HG03108 (cell line): ENCODE measurements around the gene ZRANB2.

Source experiments
- ATAC-seq: cut with Tn5 transposase; IDR thresholded peaks from one replicate; pipeline ENCODE4 v1.9.1; 2021; ENCODE audit warnings: moderate library complexity; ENCODE audit not compliant: unreplicated experiment

Gene ZRANB2

DNA sequence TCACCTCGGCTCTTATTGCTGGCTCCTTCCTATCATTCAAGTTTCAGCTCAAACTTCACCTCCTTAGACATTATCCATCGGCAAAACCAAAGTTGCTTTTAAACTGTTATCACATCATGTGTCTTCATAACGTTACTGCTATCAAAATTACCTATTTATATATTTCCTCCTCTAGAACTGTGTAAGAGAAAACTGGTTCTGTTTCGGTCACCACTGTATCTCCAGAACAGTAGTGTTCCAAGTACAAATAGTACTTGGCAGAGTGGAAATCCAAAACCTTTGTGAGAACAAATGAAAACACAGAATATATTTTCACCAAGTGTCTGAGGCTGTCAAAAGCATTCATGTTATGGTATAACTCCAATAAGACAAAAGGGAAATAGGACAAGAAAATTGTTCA, 9.1 kb downstream of the ZRANB2 start:
- ATAC-seq = no peak

DNA sequence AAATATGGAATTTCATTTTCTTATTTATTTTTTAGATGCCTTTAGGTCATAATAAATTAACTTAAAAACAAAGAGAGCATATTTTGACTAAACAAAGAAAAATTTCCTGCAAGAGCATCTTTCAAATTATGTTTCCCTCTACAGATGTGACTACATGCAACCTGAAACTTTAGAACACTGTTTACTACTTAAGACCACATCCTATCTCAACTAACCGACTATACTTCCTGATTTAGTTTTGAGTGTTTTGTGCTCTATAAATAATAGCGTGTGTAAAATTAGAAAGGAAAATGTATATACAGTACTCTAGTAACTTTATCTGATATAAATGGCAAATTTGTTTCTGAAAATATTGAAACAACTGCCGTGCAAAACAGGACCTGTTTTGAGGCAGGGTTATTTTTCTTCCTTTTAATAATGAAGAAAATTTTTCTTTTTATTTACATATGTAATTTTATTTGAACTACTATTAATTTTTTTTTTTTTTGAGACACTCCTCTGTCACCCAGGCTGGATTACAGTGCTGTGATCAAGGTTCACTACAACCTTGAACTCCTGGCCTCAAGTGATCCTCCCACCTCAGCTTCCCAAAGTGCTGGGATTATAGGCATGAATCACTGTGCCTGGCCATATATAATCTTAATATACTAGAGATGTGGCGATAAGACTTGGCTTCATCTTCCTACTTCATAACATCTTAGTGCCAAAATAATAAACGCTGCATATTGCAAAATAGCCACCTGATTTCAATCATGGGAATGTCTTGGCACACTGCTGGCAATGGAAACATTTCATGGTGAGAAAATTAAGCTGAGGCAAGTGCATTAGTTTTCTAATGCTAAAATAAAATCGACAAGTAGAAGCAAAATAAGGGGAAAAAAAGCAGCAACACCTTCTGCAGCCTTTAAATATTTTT, 12.3 kb downstream of the ZRANB2 start:
- peak; percentile 93 for ATAC-seq

GRCh38 chr1:71054791-71055190, 26.0 kb downstream of the ZRANB2 start:
- no peak for ATAC-seq

DNA sequence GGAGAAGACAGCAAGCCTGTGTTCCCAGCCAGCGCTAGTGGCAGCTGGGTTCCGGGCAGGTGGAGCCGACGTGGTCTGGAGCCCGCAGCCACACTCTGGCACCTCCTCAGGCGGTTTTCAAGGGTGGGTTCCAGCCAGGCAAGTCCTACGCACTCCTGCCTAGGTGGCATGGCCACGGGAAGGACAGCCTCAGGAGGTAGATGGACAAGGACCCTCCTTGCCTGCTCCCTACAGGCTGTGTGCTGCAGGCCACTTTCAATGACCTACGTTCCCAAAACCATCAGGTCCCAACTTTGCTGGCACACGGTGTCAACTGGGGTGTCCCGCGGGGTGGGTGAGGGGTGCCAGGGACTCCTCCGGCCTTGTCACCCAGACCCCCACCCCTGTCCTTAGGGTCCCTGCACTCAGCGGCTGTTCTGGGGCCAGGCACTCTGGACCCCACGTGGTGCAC, 26.5 kb downstream of the ZRANB2 start:
- ATAC-seq = no peak

DNA sequence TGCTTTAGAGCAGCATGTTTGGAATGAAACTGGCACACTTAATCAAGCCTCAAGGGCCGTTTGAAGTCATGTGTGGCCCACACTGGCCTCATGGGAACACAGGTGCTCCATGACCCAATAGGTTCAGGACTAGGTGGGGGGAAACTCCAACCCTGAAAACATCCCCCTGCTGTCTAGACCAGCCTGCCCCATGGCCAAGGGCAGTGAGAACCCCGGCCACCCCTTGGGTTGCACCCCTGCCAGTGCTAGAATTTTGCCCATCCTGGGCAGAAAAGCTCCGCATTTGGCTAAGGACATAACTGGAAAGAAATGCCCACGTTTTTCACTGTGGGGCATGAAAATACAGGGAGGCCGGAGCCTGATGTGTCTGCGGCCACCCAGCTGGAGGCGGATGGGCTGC, 27.1 kb downstream of the ZRANB2 start:
- ATAC-seq = no peak

GRCh38 chr1:71053146-71053545, 27.7 kb downstream of the ZRANB2 start:
- no peak for ATAC-seq

DNA sequence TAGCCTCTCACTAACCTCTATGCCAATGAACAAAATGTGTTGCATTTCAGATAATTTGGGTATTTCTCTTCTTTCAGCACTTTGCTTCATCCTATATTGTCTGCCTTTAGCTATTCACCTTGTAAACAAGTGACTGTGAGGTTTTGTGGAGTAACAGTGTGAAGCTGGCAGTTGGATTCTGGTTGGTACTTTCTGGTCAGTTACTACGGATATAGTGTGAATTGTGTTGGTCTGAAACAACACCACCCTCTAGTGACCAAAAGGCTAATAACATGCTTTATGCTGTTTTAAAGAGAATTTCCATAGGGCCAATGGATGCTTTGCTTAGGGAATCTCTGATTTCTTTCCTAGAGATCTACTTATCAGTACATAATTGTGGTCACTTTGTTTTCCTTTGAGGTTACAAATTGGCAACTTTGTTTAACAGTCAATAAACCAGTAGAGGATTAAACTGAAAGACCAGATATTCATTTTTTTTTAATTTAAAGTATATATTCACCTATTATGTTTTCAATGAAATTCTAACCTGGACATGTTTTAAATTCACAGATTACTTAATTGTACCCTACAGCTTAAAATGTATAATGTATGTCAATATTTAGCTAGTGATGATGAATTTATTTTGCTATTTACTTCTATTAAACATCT, 30.8 kb downstream of the ZRANB2 start:
- peak; percentile 45 for ATAC-seq

DNA sequence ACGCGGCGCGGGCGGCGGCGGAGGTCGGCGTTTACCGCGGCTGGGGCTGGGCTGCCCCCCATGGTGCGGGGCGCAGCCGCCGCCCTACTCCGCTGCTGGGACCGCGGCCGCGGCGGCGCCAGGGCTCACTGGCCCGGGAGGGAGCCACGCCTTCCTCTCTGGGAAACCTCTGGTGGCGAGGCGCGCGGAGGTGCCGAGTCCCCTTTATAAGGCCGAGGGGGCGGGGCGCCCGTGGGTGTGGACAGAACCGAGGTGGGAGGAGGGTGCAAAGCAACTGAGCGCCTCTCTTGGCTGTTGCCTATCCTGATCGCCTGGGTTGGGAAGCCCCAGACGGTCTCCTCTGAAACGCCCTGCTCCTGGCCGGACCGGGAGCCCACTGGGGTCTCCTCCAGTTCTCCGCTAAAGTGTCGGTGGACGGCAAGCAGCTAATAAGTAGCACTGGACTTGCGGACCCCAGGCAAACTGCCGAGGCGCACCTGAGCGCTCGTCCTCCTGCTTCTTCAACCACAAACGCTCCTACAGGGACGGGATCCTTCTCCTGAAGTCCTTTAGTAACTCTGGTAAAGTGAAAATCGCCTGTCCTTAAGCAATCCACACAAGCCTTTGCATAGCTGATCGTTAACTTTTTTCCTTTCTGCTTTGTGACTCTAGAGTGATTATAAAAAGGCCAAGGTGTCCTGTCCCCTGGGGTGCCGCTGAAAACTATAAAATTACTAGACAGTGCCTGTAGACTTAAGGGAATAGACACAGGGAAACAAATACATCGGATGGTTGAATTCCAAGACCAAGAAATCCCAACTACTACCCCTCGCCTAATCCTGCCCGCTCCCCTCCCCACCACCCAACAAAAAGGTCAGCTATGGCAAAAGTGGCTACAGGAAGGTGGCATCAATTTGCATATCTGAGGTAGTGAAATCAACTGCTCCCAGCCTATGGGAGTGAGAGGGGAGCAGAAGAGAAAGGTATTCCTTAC, 32.9 kb downstream of the ZRANB2 start, which contains the start of gene PTGER3:
PTGER3 (minus strand) TSS at position 182 of the 973 bp plus-strand sequence. CDS start 239 bp downstream, outside the sequence.
- ATAC-seq = no peak

- ATAC-seq = no peak
Observed at GRCh38 chr1:71046891-71047634, 33.8 kb downstream of the ZRANB2 start.

GRCh38 chr1:71045463-71046028, 35.3 kb downstream of the ZRANB2 start:
- no peak for ATAC-seq

GRCh38 chr1:71044833-71045232, 36.0 kb downstream of the ZRANB2 start:
- ATAC-seq = no peak

DNA sequence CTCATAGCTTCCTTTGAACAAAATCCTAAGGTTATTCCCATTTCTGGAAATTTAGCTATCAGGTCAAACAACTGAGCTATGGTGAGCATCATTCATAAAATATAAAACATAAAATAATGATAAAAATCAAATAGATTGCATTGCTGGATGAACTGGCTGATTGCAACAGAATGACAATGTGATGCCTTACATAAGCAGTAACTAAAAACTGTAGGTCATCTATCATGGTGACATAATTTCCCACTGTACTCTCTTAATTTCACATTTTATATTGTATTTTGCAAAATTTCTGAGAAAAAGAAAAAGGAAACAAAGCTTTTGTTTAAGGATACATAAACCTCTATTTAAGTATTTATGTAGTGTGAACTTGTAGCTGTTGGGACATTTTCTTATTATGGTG, 37.8 kb downstream of the ZRANB2 start:
- ATAC-seq = no peak

GRCh38 chr1:71041806-71042205, 39.0 kb downstream of the ZRANB2 start:
- no peak for ATAC-seq

GRCh38 chr1:71039661-71040262, 41.1 kb downstream of the ZRANB2 start:
- ATAC-seq = no peak

- ATAC-seq = no peak
Observed at GRCh38 chr1:71038942-71039341, 41.9 kb downstream of the ZRANB2 start.

DNA sequence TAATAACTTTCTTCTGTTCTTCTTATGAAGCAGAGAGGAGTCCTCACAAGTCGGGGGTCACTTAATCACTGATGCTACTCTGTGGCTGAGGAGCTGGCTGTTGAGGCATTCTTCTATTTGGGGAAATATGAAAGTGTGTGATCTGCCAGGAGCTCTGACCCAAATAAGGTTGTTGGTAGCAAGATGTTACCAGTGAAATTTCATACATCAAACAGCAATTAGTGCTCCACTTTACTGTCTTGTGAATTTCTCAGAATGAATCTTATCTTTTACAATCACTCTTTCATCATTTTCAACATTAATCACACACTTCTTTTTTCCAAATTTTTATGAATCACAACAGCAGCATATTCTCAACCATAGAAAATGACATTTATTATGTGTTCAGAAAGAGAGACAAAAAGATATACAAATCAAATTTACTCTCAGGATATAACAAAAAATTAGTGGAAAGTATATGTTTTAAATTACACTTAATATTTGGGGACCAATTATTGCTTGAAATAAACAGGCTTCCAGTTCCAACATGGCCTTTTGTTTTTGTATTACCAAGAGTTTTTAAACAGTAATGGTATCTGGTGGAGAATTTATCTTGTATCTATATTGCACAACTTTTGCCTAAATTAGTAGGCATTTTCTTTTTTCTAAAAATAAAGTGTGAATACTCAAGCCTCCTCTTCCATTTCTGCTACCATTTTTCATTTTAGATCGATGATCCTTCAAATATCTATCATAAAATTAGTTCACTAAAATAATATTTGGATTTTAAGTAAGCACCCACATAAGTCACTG, 42.8 kb downstream of the ZRANB2 start:
- no peak for ATAC-seq

GRCh38 chr1:71037066-71037465, 43.8 kb downstream of the ZRANB2 start:
- ATAC-seq = no peak

DNA sequence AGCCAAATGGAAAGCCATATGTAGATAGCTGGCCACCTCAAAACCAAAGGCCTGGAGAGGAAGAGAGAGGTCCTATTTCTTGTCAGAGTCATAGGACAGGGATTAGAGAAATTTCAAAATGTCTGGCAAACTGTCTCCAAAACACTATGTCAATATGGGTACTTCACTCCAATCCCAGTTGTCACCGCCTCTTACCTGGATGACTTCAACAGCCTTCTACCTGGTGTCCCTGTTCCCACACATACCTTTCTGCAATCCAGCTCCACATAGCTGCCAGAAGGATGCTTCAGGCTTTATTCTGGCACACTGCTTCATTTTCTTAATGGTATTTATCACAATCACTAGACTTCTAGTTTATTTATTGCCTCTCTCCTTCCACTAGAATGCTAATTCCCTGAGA, 47.7 kb downstream of the ZRANB2 start:
- no peak for ATAC-seq

GRCh38 chr1:71031426-71031825, 49.4 kb downstream of the ZRANB2 start:
- no peak for ATAC-seq
